Activated T-cell treated with anti-CD3 and anti-CD28 coated beads, Interleukin-2, amount 50 U/mL, for 1 hour (primary cell): ENCODE data around the gene RAB9B.
A peak's percentile ranks its signal among the peaks of the same experiment; 100 is the strongest.
"Not testable (repeated sequence)": the region's sequence is repeated elsewhere in the genome, so short reads cannot be mapped to it uniquely, and the experiment has no call there.

Source experiments
- DNase-seq: peaks from one replicate; pipeline ENCODE4 v3.0.0-alpha.2; 2020

Gene RAB9B, protein sequence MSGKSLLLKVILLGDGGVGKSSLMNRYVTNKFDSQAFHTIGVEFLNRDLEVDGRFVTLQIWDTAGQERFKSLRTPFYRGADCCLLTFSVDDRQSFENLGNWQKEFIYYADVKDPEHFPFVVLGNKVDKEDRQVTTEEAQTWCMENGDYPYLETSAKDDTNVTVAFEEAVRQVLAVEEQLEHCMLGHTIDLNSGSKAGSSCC

GRCh38 chrX:103831803-103832544 lies at the start of gene RAB9B:
RAB9B (minus strand) TSS chrX:103832257; CDS start chrX:103825784, 6,473 bp downstream.
- DNase-seq = peak; percentile 64

DNA sequence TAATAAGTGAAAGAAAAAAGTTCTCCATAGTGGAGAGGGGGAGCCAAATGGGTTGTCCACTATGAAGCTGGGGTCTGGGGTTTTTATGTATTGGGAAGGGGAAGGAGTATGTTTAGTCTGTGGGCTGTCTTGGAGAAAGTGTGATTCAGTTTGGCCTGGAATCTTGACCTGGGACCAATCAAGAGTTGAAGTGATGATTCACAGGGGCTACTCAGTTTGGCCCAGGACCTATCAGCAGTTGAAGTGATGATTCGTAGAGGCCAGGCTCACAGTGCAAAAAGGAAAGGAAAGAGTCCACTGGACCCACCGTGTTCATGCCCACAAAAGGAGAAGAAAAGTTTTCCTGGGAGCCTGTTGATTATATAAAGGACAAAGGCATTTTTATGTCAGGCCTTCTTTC lies 47.3 kb upstream of the RAB9B start:
- no peak for DNase-seq

DNA sequence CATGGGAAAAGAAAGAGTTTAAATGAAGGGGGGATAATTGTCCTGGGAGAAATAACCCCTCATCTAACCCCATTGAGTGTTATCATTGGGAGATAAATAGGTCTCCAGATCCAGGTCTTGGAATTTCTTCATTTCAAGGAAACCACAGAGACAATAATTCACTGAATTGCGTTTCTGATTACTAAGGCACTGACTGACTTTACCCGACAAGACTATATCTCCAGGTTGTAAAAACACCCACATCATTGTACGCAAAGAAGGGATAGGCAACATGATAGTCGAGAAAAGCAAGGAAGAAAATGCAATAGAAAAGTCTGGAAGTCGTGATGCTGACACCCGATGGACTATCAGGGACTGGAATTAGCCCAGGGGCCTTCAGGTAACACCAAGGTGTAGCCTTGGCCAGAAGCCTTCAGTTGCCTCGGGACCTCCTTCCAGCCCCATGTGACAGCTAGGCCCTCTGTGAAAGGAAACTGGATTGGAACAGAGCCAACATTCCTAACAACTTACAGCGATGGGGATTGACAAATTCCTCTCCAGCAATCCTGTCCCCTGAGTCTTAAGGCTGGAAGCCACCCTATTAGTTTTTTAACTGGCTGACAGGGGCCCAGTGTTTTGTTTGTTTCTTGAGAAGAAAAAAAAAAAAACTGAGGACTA lies 46.5 kb upstream of the RAB9B start:
- no peak for DNase-seq

DNA sequence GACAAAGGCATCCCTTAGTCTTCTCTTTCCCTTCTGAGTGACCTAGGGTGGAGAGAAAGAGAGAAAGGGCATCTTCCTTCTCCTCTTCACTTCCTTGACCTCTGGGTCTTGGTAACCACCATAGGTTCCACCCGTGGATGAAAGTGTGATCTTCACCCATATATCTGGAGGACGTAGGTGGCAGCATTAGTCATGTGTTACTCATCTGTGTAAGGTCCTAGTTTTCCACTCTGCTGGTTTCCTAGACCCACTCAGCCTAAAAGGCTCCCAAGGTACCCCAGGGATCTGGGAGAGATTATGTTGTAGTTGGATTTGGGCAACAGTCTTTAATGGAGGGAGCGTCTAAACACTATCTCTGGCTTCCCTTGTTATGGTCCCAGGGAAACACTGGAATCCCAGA lies 45.5 kb upstream of the RAB9B start:
- no peak for DNase-seq

- no peak for DNase-seq
Observed at GRCh38 chrX:103864886-103865534, 33.0 kb upstream of the RAB9B start.

GRCh38 chrX:103864149-103864548 lies 32.1 kb upstream of the RAB9B start:
- no peak for DNase-seq

DNA sequence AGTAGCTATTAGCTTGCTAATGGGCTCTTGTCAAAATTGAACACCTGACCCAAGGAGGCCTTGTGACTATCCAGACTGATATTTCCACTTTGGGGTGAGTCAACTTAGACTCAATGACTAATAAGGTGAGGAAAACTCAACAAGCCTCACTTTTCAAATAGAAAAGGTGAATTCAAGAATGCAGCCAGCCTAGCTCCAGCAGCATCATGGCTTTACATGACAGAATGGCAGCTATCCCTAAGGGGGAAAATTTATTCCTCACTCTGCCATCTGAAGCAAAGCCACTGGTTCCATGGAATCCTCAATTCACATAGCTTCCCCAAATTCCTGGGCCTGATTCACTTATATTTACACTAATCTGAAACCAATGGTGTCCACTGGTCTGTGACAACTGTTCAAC lies 29.1 kb upstream of the RAB9B start:
- no peak for DNase-seq

DNA sequence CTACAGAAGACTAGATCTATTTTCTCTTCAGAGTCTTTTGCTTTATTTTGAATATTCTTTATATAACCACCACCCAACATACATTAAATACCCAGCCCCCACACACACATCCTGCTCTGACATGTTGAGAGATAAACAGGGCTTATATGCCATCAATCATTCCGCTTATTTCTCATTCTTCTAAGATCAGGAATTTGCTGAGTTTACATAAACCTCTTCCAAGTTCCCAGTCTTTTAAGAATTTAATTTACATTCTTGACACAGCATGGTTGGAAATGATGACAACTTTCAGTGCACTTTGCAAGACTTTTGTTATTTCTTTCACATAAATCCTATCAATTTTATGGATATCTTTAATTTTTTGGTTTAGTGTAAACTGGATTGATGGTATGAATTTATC lies 17.5 kb upstream of the RAB9B start:
- DNase-seq = no peak

GRCh38 chrX:103847174-103847870 lies 15.3 kb upstream of the RAB9B start:
- no peak for DNase-seq

- no peak for DNase-seq
Observed at GRCh38 chrX:103846386-103846785, 14.3 kb upstream of the RAB9B start.

GRCh38 chrX:103845165-103845653 lies 13.2 kb upstream of the RAB9B start:
- peak; percentile 39 for DNase-seq

DNA sequence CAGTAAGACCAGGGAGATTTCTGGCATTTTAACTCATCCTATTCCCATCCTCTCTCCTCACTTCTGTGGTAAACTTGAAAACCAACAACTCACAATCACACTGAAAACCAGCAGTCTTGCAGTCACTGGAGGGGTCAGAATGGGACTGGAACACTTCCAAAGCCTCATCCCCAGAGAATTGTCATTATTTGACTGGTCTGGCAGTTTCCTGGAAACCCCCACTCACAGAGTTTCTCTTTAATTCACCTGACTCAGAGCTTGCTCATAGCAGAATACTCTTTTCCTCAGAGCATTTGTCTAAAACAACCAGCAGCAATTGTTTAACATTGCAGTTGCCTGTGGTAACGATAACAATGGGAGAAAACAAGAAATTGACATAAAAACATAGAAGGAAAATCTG lies 7.3 kb upstream of the RAB9B start:
- no peak for DNase-seq

DNA sequence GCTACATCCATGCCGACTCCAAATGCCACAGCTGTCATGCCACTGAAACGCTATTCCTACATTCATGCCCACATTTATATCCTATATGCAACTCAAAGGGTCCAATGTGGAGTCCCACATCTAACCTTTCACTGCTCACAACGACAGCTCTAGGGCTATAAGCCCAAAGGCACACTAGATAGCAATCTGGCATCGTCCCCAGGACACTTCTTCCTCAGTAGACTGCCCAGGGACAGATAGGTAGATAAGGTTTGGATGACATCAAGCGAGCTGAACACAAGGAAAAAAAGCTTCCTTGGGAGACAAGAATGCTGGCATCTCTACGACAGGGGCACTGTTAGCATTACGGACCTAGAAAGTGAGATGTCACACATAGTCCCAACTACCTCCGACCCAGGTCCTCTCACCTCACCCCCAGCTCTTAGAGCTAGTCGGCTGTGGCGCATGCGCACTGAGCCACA lies 685 bp downstream of the RAB9B start:
- DNase-seq = no peak

DNA sequence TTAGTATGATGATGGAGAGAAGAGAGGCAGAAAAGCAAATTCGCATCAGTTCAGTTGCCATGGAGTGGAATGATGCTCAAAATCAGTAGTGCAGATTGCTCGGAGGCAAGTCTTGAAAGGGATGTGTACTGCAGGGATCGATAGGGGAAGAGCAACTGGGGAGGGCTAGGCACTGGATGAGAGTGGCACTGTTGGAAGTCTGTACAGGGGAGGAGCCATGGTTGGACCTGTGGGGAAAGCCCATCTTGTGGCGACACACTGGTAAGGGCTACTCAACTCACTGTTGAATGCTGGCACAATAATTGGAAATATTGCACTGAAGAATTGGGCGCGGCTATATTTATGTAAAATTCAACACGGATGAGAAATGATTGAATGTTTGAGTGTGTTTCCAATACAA lies 1.2 kb downstream of the RAB9B start:
- no peak for DNase-seq

GRCh38 chrX:103828529-103828928 lies 3.5 kb downstream of the RAB9B start:
- DNase-seq = no peak

- no peak for DNase-seq
Observed at GRCh38 chrX:103825881-103826280, 6.2 kb downstream of the RAB9B start.

DNA sequence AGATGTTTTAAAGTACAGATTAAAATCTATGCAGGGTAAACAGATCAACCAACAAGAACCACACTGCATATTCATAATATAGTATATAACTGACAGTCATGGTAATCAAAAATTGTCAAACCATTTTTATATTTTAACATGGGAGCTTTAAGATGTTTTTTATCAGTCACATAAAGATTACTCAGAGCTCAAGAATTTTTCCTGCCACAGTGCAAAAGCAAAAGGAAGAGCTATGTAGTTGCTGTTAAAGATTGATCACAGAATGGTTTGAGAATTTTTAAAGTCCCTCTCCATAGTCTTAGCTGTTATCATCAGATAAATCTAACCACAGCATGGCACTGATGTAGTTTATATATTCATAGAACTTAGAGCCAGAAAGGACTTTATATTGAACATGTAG lies 8.5 kb downstream of the RAB9B start:
- DNase-seq = no peak

- DNase-seq = not testable (repeated sequence)
Observed at GRCh38 chrX:103820802-103821201, 11.3 kb downstream of the RAB9B start.

GRCh38 chrX:103818842-103819619 lies 13.0 kb downstream of the RAB9B start:
- no peak for DNase-seq

DNA sequence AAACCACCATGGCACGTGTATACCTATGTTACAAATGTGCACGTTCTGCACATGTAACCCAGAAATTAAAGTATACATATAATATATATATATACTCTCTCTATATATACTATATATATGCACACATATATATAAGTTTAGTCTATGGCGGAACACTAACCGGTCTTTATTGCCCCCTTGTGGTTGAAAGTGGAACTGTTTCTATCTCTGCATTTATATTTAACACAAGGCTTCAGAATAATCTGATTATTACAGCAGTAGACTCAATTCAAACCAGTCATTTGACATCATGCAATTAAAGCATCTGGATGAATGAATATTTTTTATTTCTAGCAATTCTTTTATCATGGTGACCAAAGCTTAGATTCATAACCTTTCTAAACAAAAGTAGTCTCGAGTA lies 14.6 kb downstream of the RAB9B start:
- no peak for DNase-seq

DNA sequence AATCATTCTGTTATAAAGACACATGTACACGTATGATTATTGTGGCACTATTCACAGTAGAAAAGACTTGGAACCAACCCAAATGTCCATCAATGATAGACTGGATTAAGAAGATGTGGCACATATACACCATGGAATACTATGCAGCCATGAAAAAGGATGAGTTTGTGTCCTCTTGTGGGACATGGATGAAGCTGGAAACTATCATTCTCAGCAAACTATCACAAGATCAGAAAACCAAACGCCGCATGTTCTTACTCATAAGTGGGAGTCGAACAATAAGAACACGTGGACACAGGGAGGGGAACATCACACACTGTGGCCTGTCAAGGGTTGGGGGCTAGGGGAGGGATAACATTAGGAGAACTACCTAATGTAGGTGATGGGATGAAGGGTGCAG lies 15.0 kb downstream of the RAB9B start:
- DNase-seq = not testable (repeated sequence)

GRCh38 chrX:103811858-103812257 lies 20.2 kb downstream of the RAB9B start:
- no peak for DNase-seq
